ENCODE results near the gene CD99.
"Not testable (repeated sequence)": the region's sequence is repeated elsewhere in the genome, so short reads cannot be mapped to it uniquely, and the experiment has no call there.

The CD99 gene

GRCh38 chrX:2732649-2733048 lies 41.6 kb downstream of the CD99 start:
- no peak for DNase-seq

DNA sequence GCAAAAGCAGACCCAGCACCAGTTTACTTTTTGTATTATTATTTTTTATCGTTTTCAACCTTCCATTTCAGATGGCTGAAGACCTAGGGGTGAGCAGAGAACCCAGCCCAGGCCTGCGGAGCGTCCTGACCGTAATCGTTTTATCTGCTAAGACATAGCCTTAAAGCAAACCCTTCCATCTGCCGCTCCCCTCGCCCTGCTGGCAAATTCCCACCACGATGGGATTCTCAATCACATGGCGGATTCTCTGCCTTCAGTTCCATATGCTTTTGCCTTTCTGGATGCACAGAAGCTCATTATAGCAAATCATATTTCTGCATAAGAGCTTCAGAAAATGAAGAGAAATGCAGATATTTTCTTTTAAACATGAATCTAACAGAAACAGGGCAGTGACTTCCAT lies 42.2 kb downstream of the CD99 start:
- no peak for DNase-seq

DNA sequence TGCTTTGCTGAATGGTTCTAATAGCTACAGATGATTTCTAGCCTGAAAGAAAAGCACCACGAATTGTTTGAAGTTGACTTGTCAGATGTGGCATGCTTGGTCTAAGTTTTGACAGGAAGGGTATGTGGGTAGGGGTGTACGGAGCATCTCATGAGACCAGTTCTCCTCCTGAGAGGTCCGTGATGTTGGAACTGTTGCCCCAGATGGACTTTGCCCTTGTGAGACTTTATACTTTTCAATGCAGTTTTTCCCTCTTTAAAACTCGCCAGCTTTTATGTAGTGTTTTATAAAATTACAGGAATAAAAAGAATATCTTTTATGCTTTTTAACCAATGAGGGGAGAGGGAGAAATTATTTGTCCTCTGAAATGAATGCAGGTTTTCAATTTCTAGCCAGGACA lies 44.2 kb downstream of the CD99 start:
- no peak for DNase-seq

DNA sequence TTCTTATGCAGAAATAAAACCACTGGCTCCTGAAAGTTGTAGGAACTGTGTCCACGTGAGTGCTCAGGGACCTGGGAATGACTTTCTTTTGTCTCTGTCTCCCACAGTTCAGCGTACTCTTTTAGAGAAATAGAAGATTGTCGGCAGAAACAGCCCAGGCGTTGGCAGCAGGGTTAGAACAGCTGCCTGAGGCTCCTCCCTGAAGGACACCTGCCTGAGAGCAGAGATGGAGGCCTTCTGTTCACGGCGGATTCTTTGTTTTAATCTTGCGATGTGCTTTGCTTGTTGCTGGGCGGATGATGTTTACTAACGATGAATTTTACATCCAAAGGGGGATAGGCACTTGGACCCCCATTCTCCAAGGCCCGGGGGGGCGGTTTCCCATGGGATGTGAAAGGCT lies 49.6 kb downstream of the CD99 start:
- no peak for DNase-seq

- no peak for DNase-seq
Observed at GRCh38 chrX:2741386-2741785, 50.3 kb downstream of the CD99 start.

GRCh38 chrX:2746250-2746649 lies 55.2 kb downstream of the CD99 start:
- DNase-seq: not testable (repeated sequence)

DNA sequence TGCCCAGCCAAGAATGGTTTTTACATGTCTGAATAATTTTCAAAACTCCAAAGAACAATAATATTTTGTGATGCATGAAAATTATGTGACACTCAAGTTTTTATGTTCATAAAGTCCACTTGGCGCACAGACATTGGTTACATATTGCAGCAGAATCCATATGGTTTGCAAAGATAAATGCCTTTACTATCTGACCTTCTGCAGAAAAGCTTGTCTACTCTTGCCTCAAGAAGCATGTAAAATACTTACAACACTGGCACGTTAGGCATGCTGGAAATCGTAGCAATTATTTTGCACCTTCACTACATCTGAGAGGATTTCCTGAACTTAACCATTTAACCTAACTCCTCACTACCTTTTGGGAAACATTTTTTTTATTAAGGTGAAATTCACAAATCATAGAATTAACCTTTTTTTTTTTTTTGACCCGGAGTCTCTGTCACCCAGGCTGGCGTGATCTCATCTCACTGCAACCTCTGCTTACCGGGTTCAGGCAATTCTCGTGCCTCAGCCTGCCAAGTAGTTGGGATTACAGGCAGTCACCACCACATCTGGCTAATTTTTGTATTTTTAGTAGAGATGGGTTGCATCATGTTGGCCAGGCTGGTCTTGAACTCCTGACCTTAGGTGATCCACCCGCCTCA lies 57.2 kb downstream of the CD99 start:
- no peak for DNase-seq

DNA sequence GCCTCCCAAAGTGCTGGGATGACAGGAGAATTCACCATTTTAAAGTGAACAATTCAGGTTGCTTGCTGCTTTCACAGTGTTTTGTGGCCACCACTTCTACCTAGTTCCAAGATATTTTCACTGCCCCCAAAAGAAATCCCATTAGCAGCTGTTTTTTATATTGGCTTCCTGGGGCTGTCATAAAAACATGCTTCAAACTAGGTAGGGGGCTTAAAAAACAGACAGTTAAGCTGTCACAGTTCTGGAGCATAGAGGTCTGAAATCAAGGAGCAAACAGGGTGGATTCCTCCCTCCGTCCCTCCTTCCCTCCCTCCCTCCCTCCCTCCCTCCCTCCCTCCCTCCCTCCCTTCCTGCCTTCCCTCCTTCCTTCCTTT lies 57.7 kb downstream of the CD99 start:
- DNase-seq: no peak

DNA sequence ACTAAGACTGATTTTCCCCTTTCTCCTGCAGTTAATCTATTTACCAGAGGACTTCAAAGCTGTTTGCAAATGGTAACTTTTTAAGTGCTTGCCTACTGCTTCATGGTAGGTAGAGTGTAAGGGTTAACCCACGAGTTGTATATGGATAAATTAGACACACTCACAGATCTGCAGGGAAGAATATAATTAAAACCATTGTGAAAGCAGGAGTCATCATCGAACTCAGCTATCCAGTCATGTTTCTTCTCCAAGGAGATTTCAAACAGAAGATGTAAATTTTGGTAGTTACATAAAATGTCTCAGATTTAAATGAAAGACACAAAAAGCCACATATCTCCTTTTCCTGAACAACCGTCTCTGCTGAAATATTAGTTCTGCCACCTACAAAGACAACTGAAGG lies 60.2 kb downstream of the CD99 start:
- no peak for DNase-seq

DNA sequence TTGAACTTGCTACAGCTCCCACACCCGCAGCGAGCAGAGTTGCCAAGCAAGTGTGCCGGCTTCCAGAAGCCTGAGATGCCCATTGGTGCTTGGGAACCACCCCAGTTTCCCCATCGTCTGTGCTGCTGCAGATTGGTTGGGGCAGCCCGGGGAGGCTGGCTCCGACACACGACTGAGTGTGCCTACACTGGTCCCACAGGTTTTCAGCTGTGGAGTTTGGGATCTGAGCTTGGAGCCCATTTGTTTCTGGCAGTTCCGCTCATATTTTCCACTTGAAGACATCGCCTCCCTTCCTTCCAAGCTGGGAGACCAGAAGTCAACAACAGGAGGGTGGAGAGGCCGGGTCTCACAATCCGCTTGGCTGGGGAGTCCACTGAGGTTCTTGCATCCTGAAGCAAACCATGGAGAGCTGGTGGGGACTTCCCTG lies 60.8 kb downstream of the CD99 start, which contains the start of gene XG:
Gene XG (plus strand): TSS at position 167 of the 427 bp plus-strand sequence. CDS start 235 bp downstream, at position 402.
- not testable (repeated sequence) for DNase-seq

DNA sequence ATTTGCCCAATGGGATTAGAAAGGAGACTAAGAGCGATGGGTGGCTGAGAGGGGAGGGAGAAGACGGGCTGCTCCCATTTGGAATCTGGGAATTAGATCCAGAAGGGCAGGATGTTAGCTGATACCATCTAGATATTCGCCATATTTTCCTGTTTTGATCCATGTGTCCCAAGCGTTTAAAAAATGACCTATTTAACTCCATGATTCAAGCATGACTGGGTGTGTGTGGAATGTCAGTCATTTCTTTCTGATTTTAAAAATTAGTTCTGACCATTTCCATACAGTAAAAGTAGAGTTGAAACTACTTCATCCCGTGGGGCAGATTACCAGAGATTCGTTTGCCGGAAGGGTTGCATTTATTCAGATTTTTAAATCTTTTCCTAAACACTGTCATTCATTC lies 61.3 kb downstream of the CD99 start:
- not testable (repeated sequence) for DNase-seq

GRCh38 chrX:2755163-2755715 lies 64.1 kb downstream of the CD99 start:
- DNase-seq: not testable (repeated sequence)

DNA sequence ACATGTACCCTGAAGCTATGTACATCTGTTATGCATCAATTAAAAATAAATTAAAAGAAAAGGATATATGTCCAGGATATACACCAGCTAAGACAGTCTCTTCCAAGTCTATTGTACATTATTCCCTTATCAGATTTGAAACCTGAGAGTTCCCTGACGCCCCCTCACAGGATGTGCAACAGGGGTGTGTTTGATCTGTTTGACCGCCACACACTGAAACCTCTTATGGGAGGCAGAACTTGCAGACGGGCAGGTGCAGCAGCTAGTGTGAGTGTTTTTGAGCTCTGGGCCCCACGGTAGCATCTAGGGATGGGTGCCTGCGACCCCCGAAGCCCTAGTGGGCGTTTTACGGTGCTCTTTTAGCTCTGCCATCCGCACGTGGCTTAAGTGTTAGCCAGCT lies 65.5 kb downstream of the CD99 start:
- DNase-seq: peak; percentile 23

DNA sequence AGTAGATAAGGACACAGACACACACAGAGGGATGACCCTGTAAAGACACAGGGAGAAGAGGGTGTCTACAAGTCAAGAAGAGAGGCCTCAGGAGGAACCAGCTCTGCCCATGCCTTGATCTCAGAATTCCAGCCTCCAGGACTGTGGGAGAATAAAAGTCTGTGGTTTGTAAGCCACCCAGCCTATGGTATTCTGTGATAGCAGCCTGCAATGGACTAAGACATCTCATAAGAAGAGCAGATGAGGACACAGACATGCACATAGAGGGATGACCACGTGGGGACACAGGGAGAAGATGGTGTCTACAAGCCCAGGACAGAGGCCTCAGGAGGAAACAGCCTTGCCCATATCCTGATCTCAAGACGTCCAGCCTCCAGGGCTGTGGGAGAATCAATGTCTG lies 70.2 kb downstream of the CD99 start:
- DNase-seq: no peak

DNA sequence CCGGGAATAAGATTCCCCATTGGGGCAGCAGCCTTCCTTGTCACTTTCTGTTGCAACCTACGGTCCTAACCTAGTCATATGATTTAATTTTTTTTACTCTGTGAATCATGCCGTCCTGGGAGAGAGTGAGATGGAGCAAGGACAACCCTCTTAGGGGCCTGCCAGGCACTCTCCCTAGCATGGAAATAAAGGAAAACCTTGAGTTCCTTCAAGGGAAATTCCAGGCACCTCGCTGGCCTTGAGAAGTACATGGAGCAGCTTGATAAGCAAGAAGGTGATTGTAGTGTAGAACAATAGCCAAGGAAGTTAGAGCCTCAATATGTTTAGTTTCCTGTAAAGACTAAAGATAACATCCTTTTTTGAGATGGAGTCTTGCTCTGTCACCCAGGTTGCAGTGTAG lies 71.6 kb downstream of the CD99 start:
- not testable (repeated sequence) for DNase-seq

- not testable (repeated sequence) for DNase-seq
Observed at GRCh38 chrX:2764766-2765548, 73.9 kb downstream of the CD99 start.

GRCh38 chrX:2765549-2765830 lies 74.4 kb downstream of the CD99 start:
- peak; percentile 18 for DNase-seq

- DNase-seq: no peak
Observed at GRCh38 chrX:2766906-2767305, 75.8 kb downstream of the CD99 start.

- DNase-seq: peak; percentile 67
Observed at GRCh38 chrX:2767631-2768455, 76.7 kb downstream of the CD99 start.

GRCh38 chrX:2769615-2770014 lies 78.5 kb downstream of the CD99 start:
- DNase-seq: no peak

DNA sequence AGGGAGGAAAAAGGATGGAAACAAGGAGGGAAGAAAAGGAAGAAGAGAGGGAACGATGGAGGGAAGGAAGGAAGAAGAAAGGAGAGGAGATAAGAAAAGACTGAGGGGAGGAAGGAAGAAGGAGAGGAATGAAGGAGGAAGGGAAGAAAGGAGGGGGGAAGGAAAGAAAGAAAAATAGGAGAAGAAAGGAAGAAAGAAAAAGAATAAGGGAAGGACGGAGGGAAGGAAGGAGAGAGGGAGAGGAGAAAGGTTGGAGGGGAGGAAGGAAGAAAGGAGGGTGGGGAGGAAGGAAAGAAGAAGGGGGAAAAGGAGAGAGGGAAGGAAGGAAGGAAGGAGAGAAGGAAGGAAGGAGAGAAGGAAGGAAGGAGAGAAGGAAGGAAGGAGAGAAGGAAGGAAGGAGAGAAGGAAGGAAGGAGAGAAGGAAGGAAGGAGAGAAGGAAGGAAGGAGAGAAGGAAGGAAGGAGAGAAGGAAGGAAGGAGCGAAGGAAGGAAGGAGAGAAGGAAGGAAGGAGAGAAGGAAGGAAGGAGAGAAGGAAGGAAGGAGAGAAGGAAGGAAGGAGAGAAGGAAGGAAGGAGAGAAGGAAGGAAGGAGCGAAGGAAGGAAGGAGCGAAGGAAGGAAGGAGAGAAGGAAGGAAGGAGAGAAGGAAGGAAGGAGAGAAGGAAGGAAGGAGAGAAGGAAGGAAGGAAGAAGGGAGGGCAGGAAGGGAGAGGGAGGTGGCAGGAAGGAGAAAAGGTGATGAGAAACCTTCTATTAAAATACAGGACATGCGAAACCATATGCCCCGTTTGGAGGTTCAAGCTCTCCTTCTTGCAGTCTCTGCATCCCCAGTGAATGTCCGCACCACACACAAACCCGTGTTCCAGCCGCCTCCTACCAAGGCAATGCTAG lies 82.3 kb downstream of the CD99 start:
- DNase-seq: not testable (repeated sequence)

DNA sequence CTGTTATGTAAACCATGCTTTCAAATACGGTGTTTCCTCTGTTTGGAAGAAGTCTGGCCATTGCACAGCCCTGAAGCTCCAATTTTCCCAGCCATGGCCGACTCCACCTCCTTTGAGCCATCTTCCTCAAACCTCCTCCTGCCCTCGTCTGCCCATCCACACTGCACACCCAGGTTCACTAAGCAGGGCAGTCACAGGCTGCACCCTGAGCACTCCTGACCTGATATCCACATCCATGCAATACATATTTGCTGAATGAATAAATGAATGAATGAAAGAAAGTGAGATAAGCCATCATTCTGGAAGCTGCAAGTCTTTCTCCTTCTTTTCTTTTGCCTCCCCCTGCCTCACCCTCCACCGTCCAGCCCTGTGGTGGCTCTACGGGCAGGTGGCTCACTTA lies 83.0 kb downstream of the CD99 start:
- no peak for DNase-seq

All from NCI-H69 (cell line).